GM20431 (cell line): ENCODE results near the gene CNNM1.

Source experiments
- in situ Hi-C: fragments of 300-500 bp; cut with MseI, MboI; formaldehyde crosslinking; loops from one replicate; pipeline ENCODE4 v1.15.0; 2020; ENCODE audit warnings: low sequenced_read_pairs; ENCODE audit not compliant: unreplicated experiment

The CNNM1 gene

GRCh38 chr10:99435986-99436638 is 107.0 kb downstream of the CNNM1 start:
- in situ Hi-C loops = loop anchor here (10.0 to 25.0 kb wide), 2 partner anchors 179 to 276 kb away; no protein-coding TSS in a partner anchor

GRCh38 chr10:99438890-99439289 is 109.7 kb downstream of the CNNM1 start:
- in situ Hi-C loops = loop anchor here (10.0 to 25.0 kb wide), 2 partner anchors 176 to 273 kb away; no protein-coding TSS in a partner anchor

- in situ Hi-C loops = loop anchor here (25.0 kb wide), 1 partner anchor 270 kb away; no protein-coding TSS in a partner anchor
Observed at GRCh38 chr10:99442394-99442793, 113.2 kb downstream of the CNNM1 start.

DNA sequence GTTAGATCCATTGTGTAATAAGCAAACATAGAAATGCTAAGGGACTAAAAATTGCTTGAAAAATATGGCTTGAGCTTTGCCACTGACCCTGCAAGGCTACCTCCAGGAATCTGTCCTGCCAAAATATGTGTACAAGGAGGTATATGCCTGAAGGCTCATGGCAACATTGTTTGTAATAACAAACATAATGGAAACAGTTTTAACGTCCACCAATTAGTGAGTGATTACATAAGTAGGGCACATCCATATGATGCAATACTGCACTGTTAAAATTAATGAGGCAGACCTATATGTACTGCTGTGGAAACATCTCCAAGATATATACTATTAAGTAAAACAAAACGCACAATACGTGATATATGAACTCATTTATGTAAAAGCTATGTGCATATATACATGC is 114.3 kb downstream of the CNNM1 start:
- in situ Hi-C loops = loop anchor here (25.0 kb wide), 1 partner anchor 269 kb away; no protein-coding TSS in a partner anchor
